Stimulated activated CD8-positive, alpha-beta memory T cell treated with anti-CD3 and anti-CD28 coated beads, Interleukin-12 subunit alpha, Interleukin-12 subunit beta, amount 100 ng/mL, for 4 hours (primary cell): ENCODE measurements around the gene MAML1.
"Not testable (repeated sequence)": the region's sequence is repeated elsewhere in the genome, so short reads cannot be mapped to it uniquely, and the experiment has no call there.

Experiments
- DNase-seq: peaks from one replicate; pipeline ENCODE4 v3.0.0-alpha.2; 2020; ENCODE audit warnings: low read depth

MAML1 gene

DNA sequence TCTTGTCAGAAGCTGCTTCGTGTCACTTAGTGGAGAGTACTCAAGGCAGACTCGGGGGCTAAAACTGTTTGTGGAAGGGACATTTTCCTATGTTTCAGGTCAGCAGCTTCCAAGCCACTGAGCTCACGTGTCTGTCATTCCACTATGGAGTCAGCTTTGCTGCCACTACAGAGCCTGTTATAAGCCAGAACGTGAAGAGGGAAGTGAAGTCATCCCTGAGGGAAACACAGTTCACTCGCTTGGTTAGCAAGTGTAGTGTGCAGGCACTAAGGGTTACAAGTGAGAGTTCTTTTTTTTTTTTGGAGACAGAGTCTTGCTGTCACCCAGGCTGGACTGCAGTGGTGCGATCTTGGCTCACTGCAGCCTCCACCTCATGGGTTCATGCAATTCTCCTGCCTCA lies 36.6 kb downstream of the MAML1 start:
- no peak for DNase-seq

- DNase-seq, result no peak
Measured at GRCh38 chr5:179769796-179770195, 37.2 kb downstream of the MAML1 start.

- DNase-seq, result no peak
Measured at GRCh38 chr5:179771311-179771895, 38.8 kb downstream of the MAML1 start.

GRCh38 chr5:179772351-179772750 lies 39.7 kb downstream of the MAML1 start:
- DNase-seq, result no peak

GRCh38 chr5:179773686-179774040 lies 41.0 kb downstream of the MAML1 start:
- no peak for DNase-seq

DNA sequence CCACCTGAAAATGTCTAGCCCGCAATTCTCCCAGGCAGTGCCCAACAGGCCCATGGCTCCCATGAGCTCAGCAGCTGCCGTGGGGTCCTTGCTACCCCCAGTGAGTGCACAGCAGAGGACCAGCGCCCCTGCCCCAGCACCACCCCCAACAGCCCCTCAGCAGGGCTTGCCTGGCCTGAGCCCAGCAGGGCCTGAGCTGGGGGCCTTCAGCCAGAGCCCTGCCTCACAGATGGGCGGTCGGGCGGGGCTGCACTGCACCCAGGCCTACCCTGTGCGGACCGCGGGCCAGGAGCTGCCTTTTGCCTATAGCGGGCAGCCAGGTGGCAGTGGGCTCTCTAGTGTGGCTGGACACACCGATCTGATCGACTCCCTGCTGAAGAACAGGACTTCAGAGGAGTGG lies 41.8 kb downstream of the MAML1 start:
- no peak for DNase-seq

DNA sequence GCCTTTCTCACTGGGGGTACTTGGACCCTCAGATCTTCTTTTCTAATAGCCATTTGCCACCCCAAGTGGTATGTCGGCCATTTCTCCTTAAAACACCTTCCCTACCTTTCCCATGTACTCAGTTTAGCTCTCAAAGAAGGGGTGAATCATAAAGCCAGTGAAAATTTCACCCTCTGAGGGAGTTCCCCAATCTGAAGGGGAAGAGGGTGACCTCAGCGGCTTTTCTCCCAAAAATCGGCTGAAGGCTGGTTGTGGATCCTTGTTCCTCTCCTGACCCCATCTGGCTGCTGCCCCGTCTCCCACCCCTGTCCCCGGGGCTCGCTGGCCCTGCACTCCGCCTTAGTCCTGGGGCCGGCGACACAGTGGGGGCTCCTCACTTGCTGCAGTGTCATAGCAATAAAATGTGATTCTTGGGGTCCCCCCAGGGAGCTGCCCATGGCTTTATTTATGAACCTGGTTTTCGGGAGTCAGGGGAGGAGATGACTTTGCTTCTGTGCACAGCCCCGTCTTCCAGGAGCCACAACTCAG lies 43.9 kb downstream of the MAML1 start:
- no peak for DNase-seq

- no peak for DNase-seq
Measured at GRCh38 chr5:179777456-179777855, 44.8 kb downstream of the MAML1 start.

DNA sequence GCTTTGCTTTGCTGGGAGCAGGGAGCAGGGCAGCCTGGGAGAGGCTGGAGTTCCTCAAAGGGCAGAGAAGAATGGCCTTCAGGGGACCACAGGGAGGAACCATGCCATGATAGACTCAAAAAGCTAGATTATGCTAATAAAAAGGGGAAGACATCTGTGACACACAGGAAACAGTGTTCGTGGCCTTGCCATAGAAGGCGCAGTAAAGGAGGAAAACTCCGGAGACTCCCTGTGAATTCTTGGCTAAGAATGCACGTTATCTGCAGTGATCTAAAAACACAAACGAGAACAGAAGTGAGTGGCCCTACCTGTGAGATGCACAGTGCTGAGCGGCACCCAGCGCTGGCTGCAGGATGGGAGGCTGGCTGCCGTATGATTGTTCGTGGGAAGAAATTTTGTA lies 45.3 kb downstream of the MAML1 start:
- DNase-seq, result no peak

GRCh38 chr5:179778591-179778990 lies 46.0 kb downstream of the MAML1 start:
- no peak for DNase-seq

DNA sequence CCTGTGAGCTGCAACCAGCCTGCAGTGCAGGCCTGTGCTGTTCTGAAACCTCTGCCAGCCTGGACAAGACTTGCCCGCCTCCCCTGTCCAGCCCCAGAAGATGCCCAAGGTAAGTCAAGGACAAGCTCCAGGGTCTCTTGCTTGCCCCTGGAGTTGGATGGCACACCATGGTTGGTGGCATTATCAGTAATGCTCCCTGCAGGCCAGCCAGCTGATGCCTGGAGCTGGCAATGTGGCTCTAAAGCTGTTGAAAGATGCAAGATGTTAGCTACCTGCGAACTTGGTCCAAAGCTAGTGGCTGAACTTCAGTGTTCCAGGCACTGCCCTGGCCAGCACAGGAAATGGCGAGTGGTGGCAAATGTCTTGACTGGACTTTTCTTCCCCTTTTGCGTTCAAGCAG lies 47.2 kb downstream of the MAML1 start:
- DNase-seq, result no peak

- no peak for DNase-seq
Measured at GRCh38 chr5:179780362-179780761, 47.7 kb downstream of the MAML1 start.

DNA sequence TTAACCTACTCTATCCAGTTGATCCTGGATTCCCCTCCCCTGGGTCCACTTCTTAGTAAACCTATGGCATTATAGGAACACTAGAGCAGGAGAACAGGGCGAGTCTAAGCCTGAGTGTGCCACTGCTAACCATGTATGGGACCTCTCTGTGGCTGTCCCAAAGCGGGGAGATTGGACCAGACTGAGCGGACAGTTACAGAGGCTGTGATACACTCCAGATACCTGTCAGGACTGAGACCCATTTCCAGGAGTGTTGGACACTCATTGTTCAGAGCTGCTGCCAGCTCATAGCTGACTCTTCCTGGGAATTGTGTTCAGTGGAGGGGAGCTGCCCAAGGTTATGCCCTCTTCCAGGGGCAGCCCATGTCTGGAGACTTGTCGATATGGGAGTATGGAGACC lies 49.2 kb downstream of the MAML1 start:
- no peak for DNase-seq

DNA sequence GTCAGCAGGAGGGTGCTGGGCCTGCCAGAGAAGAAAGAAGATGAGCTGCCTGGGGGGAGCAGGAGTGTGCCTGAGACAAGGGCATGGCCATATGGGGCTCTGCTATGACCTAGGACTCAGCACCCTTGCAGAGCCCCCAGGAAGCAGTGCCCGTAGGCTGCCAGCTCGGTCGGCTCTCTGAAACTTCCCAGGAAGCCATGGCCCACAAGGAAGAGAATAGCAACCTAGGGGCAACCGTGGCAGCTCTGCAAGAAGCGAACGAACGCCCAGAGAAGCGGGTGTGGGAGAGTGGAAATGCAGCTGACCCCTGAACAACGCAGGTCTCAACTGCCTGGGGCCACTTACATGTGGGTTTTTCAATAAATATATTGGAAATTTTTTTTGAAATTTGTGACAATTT lies 50.5 kb downstream of the MAML1 start:
- DNase-seq, result no peak

DNA sequence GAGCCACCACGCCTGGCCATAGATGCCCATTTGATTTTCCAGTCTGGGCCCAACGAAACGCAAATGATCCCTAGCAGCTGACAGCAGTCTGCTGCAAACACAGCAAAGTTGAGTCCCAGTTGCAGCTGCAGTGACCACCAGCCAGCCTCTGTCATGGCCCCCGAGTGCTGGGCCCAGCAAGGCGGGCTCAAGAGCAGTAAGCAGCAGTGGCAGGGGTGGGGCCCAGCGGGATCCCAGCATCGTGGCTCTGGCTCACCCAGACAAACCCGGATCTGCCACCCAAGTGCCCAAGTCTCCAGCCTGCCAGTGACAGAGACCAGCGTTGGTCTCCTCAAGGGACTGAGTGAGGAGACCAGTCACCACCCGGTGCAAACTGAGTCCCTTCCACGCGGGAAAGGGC lies 54.2 kb downstream of the MAML1 start:
- DNase-seq, result no peak

GRCh38 chr5:179788193-179788854 lies 55.7 kb downstream of the MAML1 start:
- no peak for DNase-seq

- DNase-seq, result not testable (repeated sequence)
Measured at GRCh38 chr5:179789278-179789677, 56.7 kb downstream of the MAML1 start.

DNA sequence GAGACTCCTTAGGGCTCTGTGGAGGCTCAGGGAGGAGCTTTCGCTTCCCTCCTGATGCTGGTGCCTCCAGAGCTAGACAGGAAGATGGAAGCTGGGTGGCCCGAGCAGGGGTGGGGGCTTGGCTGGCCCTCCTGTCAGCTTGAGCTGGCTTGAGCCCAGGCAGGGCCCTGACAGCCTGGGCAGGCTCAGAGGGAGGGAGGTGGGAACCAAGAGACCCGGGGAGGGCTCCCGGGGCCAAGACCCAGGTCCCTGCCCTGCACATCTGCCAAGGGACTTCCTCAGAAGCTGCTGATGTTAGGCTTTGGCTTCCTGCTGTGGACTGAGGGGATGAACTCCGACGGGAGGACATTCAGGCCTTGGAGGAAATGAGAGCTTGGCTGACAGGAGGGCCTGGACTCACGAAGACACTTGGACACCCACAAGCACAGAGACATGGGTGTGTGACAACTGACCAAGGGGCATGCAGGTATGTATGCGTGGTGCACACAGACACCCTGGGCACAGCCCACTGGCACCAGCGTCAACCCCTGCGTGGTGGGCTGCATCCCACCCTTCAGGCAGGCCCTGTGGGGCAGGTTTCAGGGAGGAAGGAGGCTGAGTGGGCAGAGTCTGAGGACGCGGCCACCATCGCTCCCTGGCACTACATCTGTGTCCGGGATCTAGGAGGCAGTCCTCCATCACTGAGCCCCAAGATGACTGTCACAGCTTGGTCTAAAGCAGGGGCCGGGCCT lies 59.4 kb downstream of the MAML1 start:
- DNase-seq, result no peak

DNA sequence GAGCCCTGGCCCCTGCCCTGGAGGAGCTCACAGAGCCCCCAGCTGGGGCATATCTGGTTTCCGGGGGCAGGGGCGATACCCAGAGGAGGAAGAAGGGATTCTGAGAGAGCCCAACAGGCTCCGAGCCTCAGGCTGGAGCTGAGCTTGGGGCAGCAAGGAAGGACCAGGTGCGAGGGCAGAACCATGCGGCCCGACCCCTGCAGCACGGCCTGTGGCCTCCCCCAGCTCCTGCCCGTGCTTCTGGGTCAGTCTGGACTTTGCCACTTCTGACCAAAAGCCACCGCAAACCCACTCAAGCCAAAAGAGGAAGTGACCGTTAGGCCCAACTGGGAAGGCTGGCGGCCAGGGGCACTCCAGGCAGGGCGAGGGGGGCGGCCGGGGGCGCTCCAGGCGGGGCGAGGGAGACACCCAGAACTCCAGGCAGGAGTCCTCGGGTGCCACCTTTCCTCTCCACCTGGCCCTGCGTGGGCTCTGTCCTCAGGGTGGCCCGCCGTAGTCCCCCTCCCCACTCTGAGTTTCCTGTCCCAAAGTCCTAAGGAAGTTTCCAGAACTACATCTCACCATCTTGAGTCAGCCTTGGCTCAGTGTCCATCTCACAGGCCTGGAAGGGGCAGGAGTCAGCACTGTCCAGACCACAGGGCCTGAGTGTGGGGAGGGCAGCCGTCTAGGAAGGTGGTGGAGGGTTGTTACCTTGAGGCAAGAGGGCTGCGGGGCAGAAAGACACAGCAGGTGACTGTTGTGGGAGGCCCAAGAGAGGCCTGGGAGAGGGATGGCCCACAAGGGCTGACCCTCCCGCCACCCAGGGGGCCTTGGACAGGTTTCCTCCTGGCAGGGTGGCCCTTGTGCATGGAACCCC lies 60.2 kb downstream of the MAML1 start:
- no peak for DNase-seq

GRCh38 chr5:179793468-179794139 lies 61.0 kb downstream of the MAML1 start, which contains the start of gene LTC4S:
TSS of gene LTC4S (plus strand) at chr5:179793986. CDS start at chr5:179794081, 95 bp downstream.
- no peak for DNase-seq

DNA sequence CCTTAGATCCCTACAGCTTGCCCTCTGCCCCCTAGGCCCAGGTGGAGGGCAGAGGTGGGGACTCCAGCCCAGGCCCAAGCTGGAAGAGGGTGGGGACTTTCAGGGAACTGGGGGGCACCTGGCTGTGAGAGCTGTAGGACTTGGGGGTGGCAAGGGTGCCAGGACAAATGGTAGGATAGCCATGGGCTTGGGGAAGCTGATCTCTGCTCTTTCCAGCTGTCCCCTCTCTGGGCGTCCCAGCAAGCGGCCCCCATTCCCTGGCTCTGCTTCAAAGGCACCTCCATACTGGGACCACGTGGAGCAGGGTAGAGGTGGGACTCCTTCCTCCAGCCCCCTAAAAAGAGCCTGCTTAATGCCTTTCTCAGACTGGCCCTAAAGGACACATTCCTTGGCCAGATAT lies 61.5 kb downstream of the MAML1 start:
- DNase-seq, result no peak

- no peak for DNase-seq
Measured at GRCh38 chr5:179794575-179794974, 62.0 kb downstream of the MAML1 start.
